Posterior cingulate gyrus (tissue), 11 donors: ENCODE results near the gene ZCCHC4.
"Not testable (repeated sequence)": the region's sequence is repeated elsewhere in the genome, so short reads cannot be mapped to it uniquely, and the experiment has no call there.

Source experiments
- DNase-seq, 10 donors: peaks; one replicate each; pipeline versions ENCODE4 v3.0.0 to v3.0.0-alpha.2; 2020 to 2021; ENCODE audit warnings: mixed read lengths in 3 of 10
- intact Hi-C: fragments of 100-400 bp; cut with DNase I; formaldehyde crosslinking; loops from one replicate; pipeline ENCODE4 v1.15.1; 2023

The ZCCHC4 gene

GRCh38 chr4:25370242-25370641, 57.7 kb downstream of the ZCCHC4 start:
- intact Hi-C loops, result no loop called here

GRCh38 chr4:25372549-25372948, 60.0 kb downstream of the ZCCHC4 start:
- intact Hi-C loops, DNase-seq: not testable (repeated sequence)

More at GRCh38 chr4:25370242-25370641, 57.7 kb downstream of the ZCCHC4 start:
- DNase-seq, result no peak

- intact Hi-C loops, result no loop called here
These were observed 64.4 kb downstream of the ZCCHC4 start, which contains the start of gene ANAPC4 for GRCh38 chr4:25376754-25377571. Gene ANAPC4, plus strand, starts transcription at chr4:25377263. Its CDS starts 165 bp downstream, at chr4:25377428.

GRCh38 chr4:25377572-25378436, 65.2 kb downstream of the ZCCHC4 start:
- intact Hi-C loops, result no loop called here
- peak in 1 of 10 donors; percentile 66 for DNase-seq

More at GRCh38 chr4:25376754-25377571, 64.4 kb downstream of the ZCCHC4 start, which contains the start of gene ANAPC4:
- peak; percentile 77 to 98 (median 89) for DNase-seq

- intact Hi-C loops, result no loop called here
- no peak for DNase-seq
These were observed 65.8 kb downstream of the ZCCHC4 start for GRCh38 chr4:25378437-25378743.

- DNase-seq, result no peak
- intact Hi-C loops, result no loop called here
These were observed 67.0 kb downstream of the ZCCHC4 start for GRCh38 chr4:25379591-25379990.

GRCh38 chr4:25383647-25384046, 71.1 kb downstream of the ZCCHC4 start:
- DNase-seq, result no peak
- intact Hi-C loops, result no loop called here

- no peak for DNase-seq
- intact Hi-C loops, result no loop called here
These were observed 74.4 kb downstream of the ZCCHC4 start for GRCh38 chr4:25386926-25387325.

GRCh38 chr4:25397305-25397704, 84.7 kb downstream of the ZCCHC4 start:
- intact Hi-C loops, result no loop called here
- no peak for DNase-seq

- intact Hi-C loops, result no loop called here
- DNase-seq, result peak in 1 of 10 donors; percentile 19
These were observed 86.9 kb downstream of the ZCCHC4 start for GRCh38 chr4:25399510-25399909.

GRCh38 chr4:25401066-25401465, 88.5 kb downstream of the ZCCHC4 start:
- DNase-seq, result peak in 1 of 10 donors; percentile 54
- intact Hi-C loops, result no loop called here

- no peak for DNase-seq
- intact Hi-C loops, result no loop called here
These were observed 89.9 kb downstream of the ZCCHC4 start for GRCh38 chr4:25402521-25402920.

GRCh38 chr4:25403699-25404098, 91.1 kb downstream of the ZCCHC4 start:
- no peak for DNase-seq
- intact Hi-C loops, result no loop called here

- DNase-seq, result no peak
- intact Hi-C loops, result no loop called here
These were observed 92.9 kb downstream of the ZCCHC4 start for GRCh38 chr4:25405453-25405852.

GRCh38 chr4:25406081-25406692, 93.6 kb downstream of the ZCCHC4 start:
- DNase-seq, result no peak

GRCh38 chr4:25410820-25411529, 98.4 kb downstream of the ZCCHC4 start:
- no peak for DNase-seq

More at GRCh38 chr4:25406081-25406692, 93.6 kb downstream of the ZCCHC4 start:
- intact Hi-C loops, result no loop called here

GRCh38 chr4:25413261-25413660, 100.7 kb downstream of the ZCCHC4 start:
- no peak for DNase-seq
- intact Hi-C loops, result no loop called here

More at GRCh38 chr4:25410820-25411529, 98.4 kb downstream of the ZCCHC4 start:
- intact Hi-C loops, result no loop called here

- intact Hi-C loops, result no loop called here
- no peak for DNase-seq
These were observed 104.4 kb downstream of the ZCCHC4 start for GRCh38 chr4:25417014-25417413.
